Keratinocyte (primary cell): ENCODE measurements around the gene OSBPL5. TPM values are rescaled to one million over a fixed set of nuclear protein-coding genes. Genes with fewer than 3 reads are reported as not detected.

Experiments
- DNase-seq: peaks from one replicate; pipeline ENCODE4 v3.0.0-alpha.2; 2011; ENCODE audit warnings: low read depth, missing footprints, low spot score
- FAIRE-seq: peaks from 2 replicates; lab custom pipeline; 2011; peaks lifted over from hg19 to GRCh38; lab: Jason Lieb, UNC
- H2AFZ ChIP-seq: 2 replicates; pipeline ENCODE4 v1.6.0; 2012; ENCODE audit warnings: low read length, control low read depth, inconsistent platforms; ENCODE audit not compliant: control insufficient read depth
- H3K27ac ChIP-seq: 2 replicates; pipeline ENCODE4 v1.5.1; 2011; ENCODE audit warnings: low read length; ENCODE audit not compliant: control insufficient read depth, insufficient read depth
- H3K27me3 ChIP-seq: 3 replicates; pipeline ENCODE4 v1.6.0; 2011; ENCODE audit warnings: low read length; ENCODE audit not compliant: control insufficient read depth, insufficient read depth; ENCODE audit errors: extremely low read depth
- H3K36me3 ChIP-seq, 2 experiments: 2 replicates in 1 of 2; 3 replicates in 1 of 2; pipeline ENCODE4 v1.5.1; 2011; ENCODE audit warnings: low read length in 2 of 2, mild to moderate bottlenecking in 1 of 2; ENCODE audit not compliant: control insufficient read depth in 2 of 2, insufficient read depth in 2 of 2; ENCODE audit errors: extremely low read depth in 1 of 2
- H3K4me1 ChIP-seq: 3 replicates; pipeline ENCODE4 v1.5.1; 2011; ENCODE audit warnings: low read length; ENCODE audit not compliant: control insufficient read depth, insufficient read depth; ENCODE audit errors: extremely low read depth
- H3K4me2 ChIP-seq: 3 replicates; pipeline ENCODE4 v1.6.0; 2011; ENCODE audit warnings: low read depth, low read length; ENCODE audit not compliant: control insufficient read depth, insufficient read depth; ENCODE audit errors: extremely low read depth
- H3K4me3 ChIP-seq, 3 experiments: fragments of 200-600 bp in 1 of 3; sonication (generic) in 1 of 3; 2 replicates in 2 of 3; 3 replicates in 1 of 3; pipeline ENCODE4 v1.5.1; 2011 to 2016; ENCODE audit warnings: low read length in 3 of 3, mild to moderate bottlenecking in 3 of 3, control low read depth in 2 of 3, inconsistent platforms in 1 of 3, low read depth in 1 of 3, mixed read lengths in 1 of 3, mixed run types in 1 of 3, moderate library complexity in 1 of 3; ENCODE audit not compliant: control insufficient read depth in 2 of 3, insufficient read depth in 2 of 3; ENCODE audit errors: extremely low read depth in 1 of 3
- H3K79me2 ChIP-seq: 2 replicates; pipeline ENCODE4 v1.6.0; 2012; ENCODE audit warnings: low read length; ENCODE audit not compliant: control insufficient read depth, insufficient read depth
- H3K9ac ChIP-seq: 3 replicates; pipeline ENCODE4 v1.6.0; 2011; ENCODE audit warnings: low read length; ENCODE audit not compliant: control insufficient read depth, insufficient read depth; ENCODE audit errors: extremely low read depth
- H3K9me1 ChIP-seq: 3 replicates; pipeline ENCODE4 v1.6.0; 2011; ENCODE audit warnings: low read length; ENCODE audit not compliant: control insufficient read depth, insufficient read depth; ENCODE audit errors: extremely low read depth
- H3K9me3 ChIP-seq: 2 replicates; pipeline ENCODE4 v1.5.1; 2012; ENCODE audit warnings: low read depth, low read length; ENCODE audit not compliant: control insufficient read depth
- H4K20me1 ChIP-seq: 3 replicates; pipeline ENCODE4 v1.6.0; 2011; ENCODE audit warnings: low read length; ENCODE audit not compliant: control insufficient read depth, insufficient read depth; ENCODE audit errors: extremely low read depth
- EZH2 ChIP-seq: IDR thresholded peaks from one replicate; pipeline ENCODE4 v1.6.1; 2012; ENCODE audit warnings: inconsistent platforms, mild to moderate bottlenecking, low read length, moderate library complexity
- dilution Hi-C: fragments of 300-500 bp; cut with MboI; formaldehyde crosslinking; loops from one replicate; pipeline ENCODE4 v1.7.0; 2020; ENCODE audit warnings: low sequenced_read_pairs; ENCODE audit not compliant: extremely low pct_ligation_motif_present
- polyA plus RNA-seq, 5 experiments: library from polyadenylated mRNA; depleted of rRNA in 3 of 5; stranded (reverse) in 3 of 5; stranded (forward) in 1 of 5; unstranded in 1 of 5; fragments of >200 nt; gene quantifications; 1 replicate in 1 of 5; 2 replicates in 3 of 5; 3 replicates in 1 of 5; pipeline versions ENCODE4 v1.2.1 to v1.2.3, GENCODE V29; 2011 to 2012; ENCODE audit warnings: missing spikeins in 2 of 5, low read depth in 1 of 5, low replicate concordance in 1 of 5
- TF ChIP-seq, protein P1 (sequence below), 3 experiments: IDR thresholded peaks in 1 of 3; conservative IDR thresholded peaks in 1 of 3; optimal IDR thresholded peaks in 1 of 3; 2 replicates in 2 of 3; 3 replicates in 1 of 3; pipeline versions ENCODE3 to v1.5.1; 2011; ENCODE audit warnings: low read length in 3 of 3, mild to moderate bottlenecking in 3 of 3, moderate library complexity in 2 of 3, control low read depth in 1 of 3, inconsistent platforms in 1 of 3; ENCODE audit not compliant: insufficient read depth in 2 of 3; ENCODE audit errors: extremely low read depth in 1 of 3

OSBPL5 gene
- polyA plus RNA-seq, 1 donor (not counting 4 experiments of a cell fraction or from before 2014, with no cell fraction given), result 3.0 TPM

DNA sequence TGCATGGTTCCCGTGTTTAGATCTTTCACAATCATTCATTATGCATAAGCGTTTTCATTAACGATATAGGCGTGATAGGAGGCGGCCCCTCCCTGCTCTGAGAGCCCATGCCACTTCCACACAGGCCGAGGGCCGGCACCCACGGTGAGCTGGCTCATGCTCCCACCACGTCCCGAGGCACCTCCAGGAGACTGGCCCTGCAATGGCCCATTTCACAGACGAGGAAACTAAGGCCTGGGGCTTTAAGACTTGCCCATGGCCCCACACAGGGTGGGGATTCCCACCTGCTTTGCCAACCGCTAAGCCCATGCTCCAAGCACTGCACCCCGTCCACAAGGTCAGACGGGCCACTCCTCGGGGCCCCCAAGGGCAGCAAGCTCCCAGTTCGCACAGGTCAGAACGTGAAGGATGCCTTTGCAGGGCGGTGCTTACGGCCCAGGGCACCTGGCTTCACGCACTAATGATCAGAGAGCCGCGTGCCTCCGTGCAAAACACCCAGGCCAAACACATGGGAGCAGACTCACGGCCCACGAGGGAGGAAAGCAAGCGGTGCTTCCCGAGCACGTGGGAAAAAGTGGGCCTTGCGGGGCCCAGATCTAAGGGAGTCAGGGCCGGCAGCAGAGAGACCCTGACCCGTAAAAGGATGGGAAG is 8.3 kb downstream of the OSBPL5 start:
- Histone ChIP-seq H3K4me3 (no peak overlapping the region), H2AFZ (no peak overlapping the region), H3K9me1 (no peaks in the 10 kb centered on the region), H3K9me3 (no peaks in the 10 kb centered on the region), H3K27me3 (no peaks in the 10 kb centered on the region), H3K27ac (no peak overlapping the region), H3K79me2 (peaks cover 20% of the 10 kb centered on the region), H4K20me1 (peaks cover 16% of the 10 kb centered on the region), H3K36me3 (no peaks in the 10 kb centered on the region), H3K9ac (no peak overlapping the region), H3K4me1 (peaks cover 11% of the 10 kb centered on the region), H3K4me2 (no peak overlapping the region)
- DNase-seq, result no peak
- no peak for FAIRE-seq
- dilution Hi-C loops, result no loop called here
- TF ChIP-seq EZH2, result no peak
- TF ChIP-seq, protein P1, sequence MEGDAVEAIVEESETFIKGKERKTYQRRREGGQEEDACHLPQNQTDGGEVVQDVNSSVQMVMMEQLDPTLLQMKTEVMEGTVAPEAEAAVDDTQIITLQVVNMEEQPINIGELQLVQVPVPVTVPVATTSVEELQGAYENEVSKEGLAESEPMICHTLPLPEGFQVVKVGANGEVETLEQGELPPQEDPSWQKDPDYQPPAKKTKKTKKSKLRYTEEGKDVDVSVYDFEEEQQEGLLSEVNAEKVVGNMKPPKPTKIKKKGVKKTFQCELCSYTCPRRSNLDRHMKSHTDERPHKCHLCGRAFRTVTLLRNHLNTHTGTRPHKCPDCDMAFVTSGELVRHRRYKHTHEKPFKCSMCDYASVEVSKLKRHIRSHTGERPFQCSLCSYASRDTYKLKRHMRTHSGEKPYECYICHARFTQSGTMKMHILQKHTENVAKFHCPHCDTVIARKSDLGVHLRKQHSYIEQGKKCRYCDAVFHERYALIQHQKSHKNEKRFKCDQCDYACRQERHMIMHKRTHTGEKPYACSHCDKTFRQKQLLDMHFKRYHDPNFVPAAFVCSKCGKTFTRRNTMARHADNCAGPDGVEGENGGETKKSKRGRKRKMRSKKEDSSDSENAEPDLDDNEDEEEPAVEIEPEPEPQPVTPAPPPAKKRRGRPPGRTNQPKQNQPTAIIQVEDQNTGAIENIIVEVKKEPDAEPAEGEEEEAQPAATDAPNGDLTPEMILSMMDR (optimal IDR thresholded peaks at IDR 0.05 in 1 of 3, IDR thresholded peaks at IDR 0.05 in 1 of 3, conservative IDR thresholded peaks at IDR 0.05 in 1 of 3; ENCODE audit: extremely low read depth in 1 of 3, insufficient read depth in 2 of 3, low read length in 3 of 3), result no peak

DNA sequence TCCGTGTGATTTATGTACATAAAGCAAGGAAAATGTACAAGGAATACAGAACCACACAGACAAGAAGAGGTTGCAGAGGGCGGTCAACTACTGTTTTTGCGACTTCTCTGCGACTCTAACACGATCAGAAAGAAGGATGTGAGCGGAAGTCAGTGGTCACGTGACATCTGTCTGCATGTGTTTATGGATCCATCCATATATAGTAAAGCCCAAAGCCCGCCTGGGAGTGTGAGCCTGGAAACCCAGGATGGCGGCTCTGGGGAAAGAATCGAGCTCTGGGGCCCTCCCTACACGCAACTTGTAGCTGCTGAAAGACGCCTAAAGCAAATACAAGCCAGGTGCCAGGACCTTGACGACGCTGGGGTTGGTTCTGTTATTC is 8.8 kb downstream of the OSBPL5 start:
- no peak overlapping the region for H3K4me3 ChIP-seq
- peaks cover 16% of the 10 kb centered on the region for H4K20me1 ChIP-seq
- peaks cover 20% of the 10 kb centered on the region for H3K79me2 ChIP-seq
- no peak for FAIRE-seq
- H3K9ac ChIP-seq, result no peak overlapping the region
- H3K36me3 ChIP-seq, result no peaks in the 10 kb centered on the region
- no peak overlapping the region for H3K27ac ChIP-seq
- no peaks in the 10 kb centered on the region for H3K9me1 ChIP-seq
- no peak overlapping the region for H2AFZ ChIP-seq
- dilution Hi-C loops, result no loop called here
- no peak for DNase-seq
- H3K4me1 ChIP-seq, result peaks cover 11% of the 10 kb centered on the region
- H3K27me3 ChIP-seq, result no peaks in the 10 kb centered on the region
- TF ChIP-seq, protein P1 (optimal IDR thresholded peaks at IDR 0.05 in 1 of 3, IDR thresholded peaks at IDR 0.05 in 1 of 3, conservative IDR thresholded peaks at IDR 0.05 in 1 of 3; ENCODE audit: extremely low read depth in 1 of 3, insufficient read depth in 2 of 3, low read length in 3 of 3), result no peak
- no peak for TF ChIP-seq EZH2
- H3K4me2 ChIP-seq, result no peak overlapping the region
- no peaks in the 10 kb centered on the region for H3K9me3 ChIP-seq
